ENCODE results near the gene PDE6G.

PDE6G gene

GRCh38 chr17:81656118-81656743 lies at the start of gene PDE6G:
Gene PDE6G (minus strand): TSS chr17:81656542. CDS start chr17:81653305, 3,237 bp downstream.
- H3K4me3 ChIP-seq (ENCODE audit: low read length), result no peak within 1 kb of the TSS
- TF ChIP-seq CTCF (conservative IDR thresholded peaks at IDR 0.05; ENCODE audit: low read depth, low read length), result no peak
- DNase-seq (ENCODE audit: low read depth), result no peak

GRCh38 chr17:81705518-81706231 lies 49.3 kb upstream of the PDE6G start:
- no peak for TF ChIP-seq CTCF (conservative IDR thresholded peaks at IDR 0.05; ENCODE audit: low read depth, low read length)
- no peak for DNase-seq (ENCODE audit: low read depth)
- no peak overlapping the region for H3K4me3 ChIP-seq (ENCODE audit: low read length)

- no peak for DNase-seq (ENCODE audit: low read depth)
- peak overlapping the region; percentile 91 for H3K4me3 ChIP-seq (ENCODE audit: low read length)
- no peak for TF ChIP-seq CTCF (conservative IDR thresholded peaks at IDR 0.05; ENCODE audit: low read depth, low read length)
These were observed 47.7 kb upstream of the PDE6G start for GRCh38 chr17:81703747-81704654.

- DNase-seq (ENCODE audit: low read depth), result no peak
- H3K4me3 ChIP-seq (ENCODE audit: low read length), result peak within 1 kb of the TSS; percentile 91
- peak; percentile 25 for TF ChIP-seq CTCF (conservative IDR thresholded peaks at IDR 0.05; ENCODE audit: low read depth, low read length)
These were observed 46.8 kb upstream of the PDE6G start, which contains the start of gene MRPL12 for GRCh38 chr17:81702934-81703746. Gene MRPL12 (plus strand): TSS chr17:81703367. CDS start chr17:81703502, 135 bp downstream.

- DNase-seq (ENCODE audit: low read depth), result no peak
- peak overlapping the region; percentile 91 for H3K4me3 ChIP-seq (ENCODE audit: low read length)
- no peak for TF ChIP-seq CTCF (conservative IDR thresholded peaks at IDR 0.05; ENCODE audit: low read depth, low read length)
These were observed 45.1 kb upstream of the PDE6G start for GRCh38 chr17:81701288-81702071.
